ENCODE measurements around the gene NOS1AP.
"Not testable (repeated sequence)": the region's sequence is repeated elsewhere in the genome, so short reads cannot be mapped to it uniquely, and the experiment has no call there.

The NOS1AP gene

GRCh38 chr1:162033428-162033827 is 36.1 kb upstream of the NOS1AP start:
- TF ChIP-seq POLR2A (IDR thresholded peaks at IDR 0.05; ENCODE audit: low read depth, low read length) (no peak), POLR2AphosphoS5 (IDR thresholded peaks at IDR 0.05; ENCODE audit: low read depth, low read length) (no peak), TAF1 (IDR thresholded peaks at IDR 0.05; ENCODE audit: borderline replicate concordance, low read depth, low read length) (no peak)
- DNase-seq (ENCODE audit: insufficient read length) = no peak
- no peak for FAIRE-seq

DNA sequence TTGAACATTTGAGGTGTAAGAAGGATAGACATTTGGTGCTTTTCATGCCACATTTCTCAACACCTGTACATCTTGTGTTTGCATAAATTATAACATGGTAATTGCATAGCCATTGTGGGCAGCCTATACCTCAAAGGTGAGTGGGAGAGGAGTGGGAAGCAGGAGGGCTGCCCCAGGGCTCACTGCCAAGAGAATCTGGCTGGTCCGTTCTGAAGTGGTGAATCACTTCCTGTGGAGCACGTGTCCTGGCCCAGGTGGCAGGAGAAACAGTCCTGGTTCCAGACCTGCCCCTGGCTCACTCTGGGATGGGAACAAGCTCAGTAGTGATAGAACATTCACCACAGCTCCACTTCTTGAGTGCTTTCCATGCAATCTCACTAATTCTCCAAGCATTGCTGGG is 34.2 kb upstream of the NOS1AP start:
- FAIRE-seq = no peak
- no peak for DNase-seq (ENCODE audit: insufficient read length)
- TF ChIP-seq POLR2AphosphoS5 (IDR thresholded peaks at IDR 0.05; ENCODE audit: low read depth, low read length) (no peak), TAF1 (IDR thresholded peaks at IDR 0.05; ENCODE audit: borderline replicate concordance, low read depth, low read length) (no peak), POLR2A (IDR thresholded peaks at IDR 0.05; ENCODE audit: low read depth, low read length) (no peak)

- DNase-seq (ENCODE audit: insufficient read length) = no peak
- FAIRE-seq = no peak
- TF ChIP-seq POLR2AphosphoS5 (IDR thresholded peaks at IDR 0.05; ENCODE audit: low read depth, low read length) (no peak), TAF1 (IDR thresholded peaks at IDR 0.05; ENCODE audit: borderline replicate concordance, low read depth, low read length) (no peak), POLR2A (IDR thresholded peaks at IDR 0.05; ENCODE audit: low read depth, low read length) (no peak)
Measured at GRCh38 chr1:162036163-162036562, 33.3 kb upstream of the NOS1AP start.

DNA sequence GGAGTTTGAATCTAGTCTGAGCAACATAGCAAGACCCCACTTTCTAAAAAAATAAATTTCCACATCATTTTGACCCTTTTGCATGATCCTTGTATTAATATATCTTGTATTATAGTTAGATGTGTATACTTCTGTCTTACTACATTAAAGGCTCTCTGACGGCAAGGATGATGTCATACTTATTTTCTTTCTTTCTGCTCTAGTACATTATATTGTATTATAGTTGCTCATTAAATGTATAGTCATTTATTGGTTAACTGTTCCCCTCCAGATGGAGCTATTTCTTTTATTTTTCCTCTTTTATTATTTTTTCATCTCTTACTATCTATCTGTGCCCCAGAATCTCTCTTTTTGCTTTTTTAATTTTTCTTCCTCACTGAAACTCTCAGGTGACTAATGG is 30.9 kb upstream of the NOS1AP start:
- DNase-seq (ENCODE audit: insufficient read length) (no peak), FAIRE-seq (no peak)
- TF ChIP-seq POLR2A (IDR thresholded peaks at IDR 0.05; ENCODE audit: low read depth, low read length) (no peak), POLR2AphosphoS5 (IDR thresholded peaks at IDR 0.05; ENCODE audit: low read depth, low read length) (no peak), TAF1 (IDR thresholded peaks at IDR 0.05; ENCODE audit: borderline replicate concordance, low read depth, low read length) (no peak)

DNA sequence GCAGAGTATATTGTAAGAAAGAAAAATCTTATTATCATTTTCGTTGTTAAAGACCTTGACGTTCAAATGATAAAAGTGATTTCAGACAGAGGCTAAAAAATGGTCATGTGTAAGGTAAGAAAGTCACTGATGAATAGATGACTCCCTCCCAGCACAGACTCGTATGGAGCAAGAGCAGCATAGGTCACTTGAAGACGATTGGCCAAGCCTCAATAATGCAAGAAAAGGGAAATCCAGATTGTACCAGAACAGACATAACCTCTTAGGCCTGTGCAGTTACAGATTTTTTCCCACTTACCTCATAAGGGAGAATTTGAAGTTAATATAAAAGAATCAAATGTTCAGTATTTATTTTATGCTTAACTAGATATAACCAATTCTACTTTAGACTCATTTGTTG is 29.5 kb upstream of the NOS1AP start:
- TF ChIP-seq POLR2AphosphoS5 (IDR thresholded peaks at IDR 0.05; ENCODE audit: low read depth, low read length) (no peak), TAF1 (IDR thresholded peaks at IDR 0.05; ENCODE audit: borderline replicate concordance, low read depth, low read length) (no peak)
- DNase-seq (ENCODE audit: insufficient read length) (no peak), FAIRE-seq (no peak)

DNA sequence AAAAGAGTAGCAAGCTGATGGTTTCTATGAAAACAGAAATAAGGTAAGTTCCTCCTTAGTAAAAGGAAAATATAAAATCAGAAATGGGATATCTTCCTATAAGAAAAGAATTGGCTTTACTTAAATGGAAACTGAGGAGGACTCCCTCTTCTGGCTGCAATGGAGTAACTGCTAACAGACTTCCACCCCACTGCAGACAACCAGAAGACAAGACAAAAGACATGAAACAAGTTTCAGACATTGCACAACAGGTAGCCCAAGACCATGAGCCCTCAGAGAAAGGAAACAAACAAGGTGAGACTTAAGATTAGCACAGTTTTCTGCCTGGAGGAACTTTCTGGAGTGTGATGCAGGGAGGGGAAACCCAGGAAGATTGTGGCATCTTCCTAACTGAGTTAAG is 28.8 kb upstream of the NOS1AP start:
- no peak for DNase-seq (ENCODE audit: insufficient read length)
- no peak for TF ChIP-seq POLR2A (IDR thresholded peaks at IDR 0.05; ENCODE audit: low read depth, low read length)
- TF ChIP-seq TAF1 (IDR thresholded peaks at IDR 0.05; ENCODE audit: borderline replicate concordance, low read depth, low read length) = no peak
- no peak for TF ChIP-seq POLR2AphosphoS5 (IDR thresholded peaks at IDR 0.05; ENCODE audit: low read depth, low read length)
- no peak for FAIRE-seq

- DNase-seq (ENCODE audit: insufficient read length) = no peak
- TF ChIP-seq TAF1 (IDR thresholded peaks at IDR 0.05; ENCODE audit: borderline replicate concordance, low read depth, low read length) (no peak), POLR2AphosphoS5 (IDR thresholded peaks at IDR 0.05; ENCODE audit: low read depth, low read length) (no peak), POLR2A (IDR thresholded peaks at IDR 0.05; ENCODE audit: low read depth, low read length) (no peak)
- FAIRE-seq = no peak
Measured at GRCh38 chr1:162042361-162042760, 27.1 kb upstream of the NOS1AP start.

GRCh38 chr1:162046921-162047320 is 22.6 kb upstream of the NOS1AP start:
- TF ChIP-seq POLR2AphosphoS5 (IDR thresholded peaks at IDR 0.05; ENCODE audit: low read depth, low read length) (no peak), POLR2A (IDR thresholded peaks at IDR 0.05; ENCODE audit: low read depth, low read length) (no peak)
- DNase-seq (ENCODE audit: insufficient read length) (no peak), FAIRE-seq (no peak)

DNA sequence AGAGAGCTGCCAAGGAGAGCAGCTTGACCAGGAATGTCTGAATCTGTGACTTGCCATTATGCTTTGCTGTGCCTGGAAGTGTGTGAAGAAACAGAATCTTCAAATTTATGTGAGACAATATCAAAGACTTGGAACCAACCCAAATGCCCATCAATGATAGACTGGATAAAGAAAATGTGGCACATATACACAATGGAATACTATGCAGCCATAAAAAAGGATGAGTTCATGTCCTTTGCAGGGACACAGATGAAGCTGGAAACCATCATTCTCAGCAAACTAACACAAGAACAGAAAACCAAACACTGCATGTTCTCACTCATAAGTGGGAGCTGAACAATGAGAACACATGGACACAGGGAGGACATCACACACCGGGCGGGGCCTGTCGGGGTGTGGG is 15.5 kb upstream of the NOS1AP start:
- FAIRE-seq; DNase-seq (ENCODE audit: insufficient read length): not testable (repeated sequence)

- TF ChIP-seq POLR2AphosphoS5 (IDR thresholded peaks at IDR 0.05; ENCODE audit: low read depth, low read length) (no peak), POLR2A (IDR thresholded peaks at IDR 0.05; ENCODE audit: low read depth, low read length) (no peak), TAF1 (IDR thresholded peaks at IDR 0.05; ENCODE audit: borderline replicate concordance, low read depth, low read length) (no peak)
- DNase-seq (ENCODE audit: insufficient read length) = no peak
- no peak for FAIRE-seq
Measured at GRCh38 chr1:162055062-162055461, 14.4 kb upstream of the NOS1AP start.

- DNase-seq (ENCODE audit: insufficient read length) (peak; percentile 19), FAIRE-seq (no peak)
- no peak for TF ChIP-seq POLR2AphosphoS5 (IDR thresholded peaks at IDR 0.05; ENCODE audit: low read depth, low read length)
- TF ChIP-seq TAF1 (IDR thresholded peaks at IDR 0.05; ENCODE audit: borderline replicate concordance, low read depth, low read length) = no peak
- TF ChIP-seq POLR2A (IDR thresholded peaks at IDR 0.05; ENCODE audit: low read depth, low read length) = no peak
Measured at GRCh38 chr1:162056043-162056442, 13.4 kb upstream of the NOS1AP start.

DNA sequence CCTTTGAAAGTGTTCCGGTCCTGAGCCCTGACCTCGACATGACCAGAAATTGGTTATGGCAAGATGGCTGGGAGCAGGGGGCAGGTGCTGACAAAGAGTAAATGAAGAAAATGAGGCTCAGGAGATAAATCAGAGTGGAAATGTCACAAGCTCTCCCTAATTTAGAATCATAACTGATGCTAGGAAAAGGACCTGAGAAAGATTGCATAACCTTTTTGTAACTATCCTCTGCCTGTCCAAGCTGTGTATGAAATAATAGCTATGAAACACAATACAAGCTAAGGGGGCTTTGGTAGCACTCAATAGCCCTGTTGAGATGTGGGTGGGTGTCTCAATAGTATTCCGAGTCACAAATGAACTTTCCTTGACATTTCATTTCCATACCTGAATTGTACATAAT is 12.9 kb upstream of the NOS1AP start:
- DNase-seq (ENCODE audit: insufficient read length) (no peak), FAIRE-seq (no peak)
- TF ChIP-seq POLR2AphosphoS5 (IDR thresholded peaks at IDR 0.05; ENCODE audit: low read depth, low read length) (no peak), POLR2A (IDR thresholded peaks at IDR 0.05; ENCODE audit: low read depth, low read length) (no peak), TAF1 (IDR thresholded peaks at IDR 0.05; ENCODE audit: borderline replicate concordance, low read depth, low read length) (no peak)

GRCh38 chr1:162059721-162060120 is 9.8 kb upstream of the NOS1AP start:
- TF ChIP-seq TAF1 (IDR thresholded peaks at IDR 0.05; ENCODE audit: borderline replicate concordance, low read depth, low read length) = no peak
- no peak for TF ChIP-seq POLR2AphosphoS5 (IDR thresholded peaks at IDR 0.05; ENCODE audit: low read depth, low read length)
- no peak for TF ChIP-seq POLR2A (IDR thresholded peaks at IDR 0.05; ENCODE audit: low read depth, low read length)
- DNase-seq (ENCODE audit: insufficient read length) = no peak
- FAIRE-seq = no peak
